ENCODE data around the gene PDE7B.

PDE7B gene

GRCh38 chr6:136163260-136163659 is 311.8 kb downstream of the PDE7B start:
- DNase-seq, result no peak

GRCh38 chr6:136166815-136167214 is 315.3 kb downstream of the PDE7B start:
- DNase-seq, result no peak

GRCh38 chr6:136169394-136170148 is 318.1 kb downstream of the PDE7B start:
- DNase-seq, result no peak

- no peak for DNase-seq
These were observed 319.7 kb downstream of the PDE7B start for GRCh38 chr6:136171231-136171630.

GRCh38 chr6:136173519-136174507 is 322.3 kb downstream of the PDE7B start:
- no peak for DNase-seq

GRCh38 chr6:136174510-136174909 is 323.0 kb downstream of the PDE7B start:
- DNase-seq, result no peak

GRCh38 chr6:136175873-136176272 is 324.4 kb downstream of the PDE7B start:
- DNase-seq, result no peak

- DNase-seq, result no peak
These were observed 327.2 kb downstream of the PDE7B start for GRCh38 chr6:136178749-136179148.

- DNase-seq, result no peak
These were observed 329.4 kb downstream of the PDE7B start for GRCh38 chr6:136180704-136181511.

- DNase-seq, result no peak
These were observed 330.0 kb downstream of the PDE7B start for GRCh38 chr6:136181512-136181833.

- DNase-seq, result no peak
These were observed 330.4 kb downstream of the PDE7B start for GRCh38 chr6:136181861-136182260.

- DNase-seq, result no peak
These were observed 333.2 kb downstream of the PDE7B start for GRCh38 chr6:136184738-136185137.

GRCh38 chr6:136186363-136186762 is 334.9 kb downstream of the PDE7B start:
- no peak for DNase-seq

GRCh38 chr6:136188486-136188885 is 337.0 kb downstream of the PDE7B start:
- no peak for DNase-seq

- no peak for DNase-seq
These were observed 337.6 kb downstream of the PDE7B start for GRCh38 chr6:136189104-136189503.

GRCh38 chr6:136191606-136192312 is 340.3 kb downstream of the PDE7B start:
- no peak for DNase-seq

- DNase-seq, result no peak
These were observed 341.4 kb downstream of the PDE7B start for GRCh38 chr6:136192902-136193301.

- no peak for DNase-seq
These were observed 350.2 kb downstream of the PDE7B start for GRCh38 chr6:136201732-136202131.

- DNase-seq, result no peak
These were observed 357.3 kb downstream of the PDE7B start for GRCh38 chr6:136208783-136209182.

- no peak for DNase-seq
These were observed 358.0 kb downstream of the PDE7B start for GRCh38 chr6:136209496-136209895.

GRCh38 chr6:136210398-136211165 is 359.1 kb downstream of the PDE7B start:
- no peak for DNase-seq

GRCh38 chr6:136212608-136213007 is 361.1 kb downstream of the PDE7B start:
- DNase-seq, result no peak

All from NCI-H1694 treated with DMSO at 0.1 percent for 48 hours (cell line).